Kasumi-1 (cell line): ENCODE data around the gene KRT72.

ENCODE experiments used
- DNase-seq, 2 experiments: peaks; one replicate each; lab custom pipeline; 2025; lab: John Stamatoyannopoulos, UW

Gene KRT72

DNA sequence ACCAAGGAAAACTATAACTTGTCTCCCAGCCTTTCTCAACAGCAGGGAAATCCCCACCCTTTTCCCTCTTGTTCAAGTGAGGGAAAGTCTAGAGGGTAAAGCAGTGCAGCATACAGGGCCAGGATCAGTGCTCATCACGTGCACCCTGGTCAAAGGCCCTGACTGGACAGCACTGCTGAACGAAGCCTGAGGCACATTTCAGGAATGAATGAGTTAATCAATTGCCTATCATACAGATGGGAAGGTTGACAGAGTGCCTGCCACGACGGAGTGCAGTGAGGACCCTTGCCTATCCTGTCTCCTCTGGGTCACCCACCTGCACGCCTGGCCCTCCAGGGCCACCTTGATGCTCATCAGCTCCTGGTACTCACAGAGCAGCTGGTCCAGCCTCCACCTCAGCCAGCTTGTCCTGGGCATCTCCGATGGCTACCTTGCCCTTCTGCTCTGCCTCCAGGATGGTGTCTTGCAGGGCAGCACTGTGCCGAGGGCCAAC, 28.8 kb upstream of the KRT72 start:
- DNase-seq = no peak

DNA sequence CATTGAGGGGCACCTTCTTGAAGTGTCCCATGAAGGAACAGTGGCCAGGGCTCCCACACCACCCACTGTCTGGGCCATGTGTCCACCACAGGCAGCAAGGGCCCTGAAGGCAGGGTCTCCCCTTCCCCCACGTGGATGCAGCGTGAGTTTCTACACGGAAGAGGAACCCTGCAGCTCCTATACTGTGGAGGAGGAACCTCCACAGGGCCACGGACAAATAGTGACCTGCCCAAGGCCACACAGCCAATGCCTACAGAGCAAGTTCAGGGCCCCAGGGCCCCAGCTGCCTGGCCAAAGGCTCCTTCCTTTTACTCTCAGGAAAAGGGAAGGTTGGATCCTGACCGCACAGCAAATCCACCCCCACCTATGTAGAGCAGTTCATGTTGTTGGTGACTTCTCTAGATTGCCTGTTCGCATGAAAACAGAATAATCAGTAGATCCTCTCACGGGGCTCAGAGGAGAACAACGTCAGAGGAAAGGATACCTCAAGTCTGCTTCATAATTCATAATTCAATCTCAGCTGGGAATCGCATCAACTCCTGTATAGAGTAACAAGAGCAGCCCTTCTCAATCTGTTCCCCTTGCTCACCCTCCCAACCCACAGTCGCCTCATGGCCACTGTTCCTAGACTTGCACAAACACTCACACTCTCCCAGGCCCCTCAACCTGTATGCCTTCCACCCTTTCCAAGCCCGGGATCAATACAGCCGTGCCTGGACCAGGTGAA, 28.2 kb upstream of the KRT72 start:
- DNase-seq = no peak

DNA sequence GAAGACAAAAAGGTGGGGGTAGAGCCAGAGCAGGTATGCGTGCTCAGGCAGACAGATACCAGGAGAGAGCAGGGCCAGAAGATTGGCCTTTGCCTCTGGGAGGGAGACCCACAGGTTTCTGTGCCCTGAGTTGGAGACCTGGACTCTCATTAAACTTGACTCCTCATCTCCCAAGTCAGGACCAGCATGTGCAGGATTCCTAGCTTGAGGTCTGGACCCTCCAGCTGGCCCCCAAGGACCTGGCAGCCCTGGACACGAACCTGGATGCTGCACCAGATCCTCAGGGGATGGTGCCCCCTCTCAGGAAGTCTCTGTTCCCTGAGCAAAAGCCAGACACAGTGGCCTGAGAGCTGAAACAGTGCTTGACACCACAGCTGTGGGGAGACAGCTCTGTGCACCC, 27.6 kb upstream of the KRT72 start:
- no peak for DNase-seq

DNA sequence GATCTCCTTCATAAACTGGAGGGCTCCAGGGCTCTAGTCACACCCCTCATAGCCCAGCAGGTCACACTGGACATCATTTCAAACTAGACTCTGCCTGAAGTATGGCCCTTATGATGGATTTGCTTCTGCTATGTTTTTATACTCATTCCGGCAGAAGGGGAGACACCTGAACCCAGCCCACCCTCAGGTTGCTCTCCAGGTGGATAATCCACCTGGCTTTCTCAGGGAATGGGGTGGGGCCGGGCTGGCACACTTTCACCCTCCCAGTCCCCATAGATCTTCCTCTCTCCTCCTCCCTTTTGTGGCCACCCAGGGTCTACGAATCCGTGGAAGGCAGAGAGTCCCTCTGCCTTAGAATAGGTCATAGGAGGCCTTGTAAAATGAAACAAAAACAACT, 26.8 kb upstream of the KRT72 start:
- no peak for DNase-seq

DNA sequence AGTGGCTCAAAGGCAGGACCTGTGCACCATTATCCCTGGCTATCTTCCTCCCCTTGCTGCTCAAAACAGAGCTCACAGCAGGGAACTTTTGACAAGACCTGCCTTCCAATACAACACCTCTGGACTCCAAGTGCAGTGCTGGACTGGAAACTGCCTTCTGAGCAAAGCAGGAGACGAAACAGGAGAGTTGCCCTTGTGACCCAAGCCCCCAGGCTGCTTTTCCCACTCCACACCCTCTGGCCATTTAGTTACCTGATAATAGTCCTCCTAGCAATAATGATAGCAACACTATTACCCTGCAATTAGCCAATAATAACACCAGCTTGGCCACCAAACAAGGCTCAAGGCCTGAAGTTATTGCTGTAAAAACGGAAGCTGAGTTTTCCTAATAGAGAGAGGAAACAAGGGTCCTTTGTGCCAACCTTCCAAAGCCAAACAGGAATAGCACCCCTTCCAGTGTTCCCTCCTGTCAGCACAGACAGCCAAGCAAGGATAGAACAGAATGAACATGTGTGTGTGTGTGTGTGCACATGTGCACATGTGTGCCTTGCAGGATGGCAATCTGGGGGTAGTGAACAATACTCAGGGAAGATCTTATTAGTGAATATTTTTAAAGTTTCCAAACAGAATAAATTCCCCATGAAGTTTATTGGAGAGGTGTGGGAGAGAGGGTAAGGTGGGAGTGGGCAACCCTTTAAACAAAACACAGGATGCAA, 26.3 kb upstream of the KRT72 start:
- DNase-seq = no peak

DNA sequence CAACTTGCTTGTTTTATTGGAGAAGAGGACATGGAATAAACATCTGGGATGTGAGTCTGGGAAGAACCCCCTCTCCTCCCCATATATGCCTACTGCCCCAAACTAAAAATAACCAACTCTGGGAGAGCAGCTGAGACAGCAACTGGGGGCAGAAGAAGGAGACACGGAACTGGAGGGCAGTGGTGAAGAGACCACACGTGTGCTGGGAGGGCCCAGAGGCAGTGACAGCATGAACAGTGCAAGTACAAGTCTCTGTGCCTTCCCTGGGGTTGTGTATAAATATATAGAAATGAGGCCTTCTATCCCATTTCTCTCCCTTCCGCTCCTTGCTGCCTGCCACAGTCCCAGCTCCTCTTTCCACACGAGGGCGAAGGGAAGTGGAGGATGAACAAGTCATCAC, 21.1 kb upstream of the KRT72 start:
- DNase-seq = no peak

DNA sequence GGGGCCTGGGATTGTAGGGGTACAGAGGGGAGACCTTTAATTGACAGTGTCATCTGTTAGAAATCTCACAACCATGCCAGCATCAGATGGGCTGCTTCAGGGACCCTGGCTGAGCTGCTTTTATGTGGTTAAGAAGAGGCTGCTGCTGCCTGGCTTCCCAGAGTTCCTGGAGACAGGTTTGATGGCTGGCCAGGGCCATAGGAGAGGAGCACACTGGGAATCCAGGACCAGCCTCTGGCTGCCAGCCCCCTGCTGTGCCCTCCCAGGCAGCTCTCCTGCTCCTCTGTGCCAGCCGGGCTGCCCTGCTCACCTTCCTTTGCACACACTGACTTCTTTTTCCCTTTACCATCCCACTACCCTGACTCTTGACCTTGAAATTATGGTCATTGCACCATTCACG, 17.6 kb upstream of the KRT72 start:
- DNase-seq = no peak

DNA sequence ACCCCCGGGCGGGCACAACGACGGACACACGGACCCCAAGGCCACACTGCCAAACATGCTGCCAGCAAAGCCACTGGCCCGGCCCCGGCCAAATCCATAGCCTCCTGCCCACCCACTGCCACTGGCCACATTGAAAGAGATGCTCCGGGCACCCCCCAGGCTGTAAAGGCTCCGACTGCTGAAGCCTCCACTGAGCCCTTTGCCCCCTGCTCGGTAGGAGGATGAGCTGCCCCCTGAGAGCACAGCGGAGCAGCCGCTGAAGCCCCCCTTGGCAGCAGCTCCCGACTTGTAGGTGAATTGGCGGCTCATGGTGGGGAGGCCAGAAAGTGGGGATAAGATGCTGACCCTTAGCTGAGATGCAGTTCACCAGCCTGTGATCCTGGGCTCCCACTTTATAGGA, 17.0 kb upstream of the KRT72 start, which contains the start of gene KRT73:
Gene KRT73 (minus strand): TSS at position 344 of the 400 bp plus-strand sequence. CDS start 35 bp downstream, at position 309.
- no peak for DNase-seq

DNA sequence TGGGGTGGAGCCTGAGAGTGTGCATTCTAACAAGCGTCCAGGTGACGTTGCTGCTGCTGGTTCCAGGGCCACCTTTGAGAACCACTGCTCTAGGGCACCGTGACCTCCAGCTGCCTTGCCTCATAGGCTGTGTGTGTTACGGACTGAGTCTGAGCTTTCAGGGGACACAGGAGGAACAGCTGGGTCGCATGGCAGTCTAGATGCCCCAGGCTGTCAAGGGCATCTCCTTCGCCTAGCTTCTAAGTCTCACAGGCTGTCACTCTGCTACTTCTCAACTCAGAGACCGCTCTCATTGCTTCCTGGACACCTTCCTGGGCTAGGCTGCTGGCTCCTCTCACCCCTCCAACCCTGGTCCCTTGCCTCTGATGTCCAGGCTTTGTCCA, 16.1 kb upstream of the KRT72 start:
- no peak for DNase-seq

DNA sequence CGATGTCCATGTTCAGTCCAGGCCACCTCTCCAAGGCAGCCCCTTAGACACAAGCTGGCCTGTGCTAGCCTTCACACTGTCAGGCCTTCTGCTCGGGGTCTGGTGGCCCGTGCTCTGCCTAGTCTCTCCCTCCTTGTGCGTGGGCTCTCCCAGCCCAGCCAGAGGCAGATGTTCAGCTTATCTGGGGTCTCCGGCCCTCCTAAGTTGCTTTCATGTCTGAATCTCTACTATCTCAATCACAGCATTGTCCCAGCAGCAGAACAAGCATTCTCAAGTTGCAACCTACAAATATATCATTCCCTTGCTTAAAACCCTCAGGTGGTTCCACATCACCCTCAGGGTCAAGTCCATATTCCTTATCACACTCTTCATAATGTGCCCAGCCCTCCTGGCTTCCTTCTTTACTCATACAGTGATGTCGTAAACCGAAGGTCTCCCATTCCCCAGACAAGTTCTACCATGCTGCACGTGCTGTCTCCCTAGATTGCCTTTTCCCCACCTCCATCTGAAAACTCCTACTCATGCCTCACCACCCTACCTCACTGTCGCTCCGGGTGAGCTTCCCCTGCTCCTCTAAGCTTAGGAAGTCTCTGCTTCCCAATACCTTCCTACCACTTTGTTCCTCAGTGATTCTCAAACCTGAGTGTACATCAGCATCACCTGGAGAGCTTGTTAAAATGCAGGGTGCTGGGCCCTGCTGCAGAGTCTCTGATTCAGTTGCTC, 15.6 kb upstream of the KRT72 start:
- DNase-seq = no peak

DNA sequence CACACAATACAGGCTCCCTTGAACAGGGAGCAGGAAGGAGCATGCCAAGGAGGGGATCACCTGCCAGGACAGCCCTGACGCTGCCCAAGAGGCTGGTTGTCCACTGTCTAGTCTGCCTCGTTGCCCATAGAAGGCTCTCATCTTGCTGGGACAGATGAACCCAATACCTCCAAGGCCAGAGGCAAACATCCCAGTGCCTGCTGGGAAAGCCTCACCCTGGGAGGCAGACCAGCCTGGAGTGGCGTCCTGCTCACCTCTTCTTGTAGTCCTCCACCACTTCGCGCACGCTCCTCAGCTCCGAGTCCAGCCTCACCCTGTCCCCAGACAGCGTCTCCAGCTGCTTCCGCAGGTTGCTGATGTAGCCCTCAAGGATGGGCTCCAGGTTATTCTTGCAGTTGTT, 14.6 kb upstream of the KRT72 start:
- no peak for DNase-seq

DNA sequence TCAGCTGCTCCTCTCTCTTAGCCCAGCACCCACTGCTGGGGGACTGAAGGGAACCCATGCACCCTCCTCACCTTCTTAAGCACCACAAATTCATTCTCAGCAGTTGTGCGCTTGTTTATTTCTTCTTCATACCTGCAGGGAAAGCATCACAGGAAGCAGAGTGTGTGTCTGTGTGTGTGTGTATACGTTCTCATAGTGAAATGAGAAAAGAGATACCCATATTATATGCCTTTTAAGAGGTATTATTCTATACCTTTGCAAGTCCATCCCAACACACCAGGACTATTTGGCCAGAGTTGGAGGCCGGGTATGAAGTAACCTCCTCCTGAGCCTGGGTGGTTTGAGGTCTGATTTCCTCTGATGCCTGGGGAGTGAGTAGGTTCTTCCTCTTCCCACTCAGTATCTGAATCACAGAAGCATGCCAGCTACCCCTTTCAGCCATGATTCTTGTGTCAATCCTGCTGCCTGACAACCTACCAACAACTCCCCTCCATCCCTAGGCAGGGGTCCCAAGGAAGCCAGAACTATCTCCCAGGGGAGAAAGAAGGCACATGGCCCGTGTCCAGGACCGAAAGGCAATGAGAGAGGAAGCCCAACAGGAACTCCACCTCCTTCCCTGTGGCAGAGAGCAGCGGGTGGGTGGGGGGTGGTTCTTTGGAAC, 14.1 kb upstream of the KRT72 start:
- no peak for DNase-seq

DNA sequence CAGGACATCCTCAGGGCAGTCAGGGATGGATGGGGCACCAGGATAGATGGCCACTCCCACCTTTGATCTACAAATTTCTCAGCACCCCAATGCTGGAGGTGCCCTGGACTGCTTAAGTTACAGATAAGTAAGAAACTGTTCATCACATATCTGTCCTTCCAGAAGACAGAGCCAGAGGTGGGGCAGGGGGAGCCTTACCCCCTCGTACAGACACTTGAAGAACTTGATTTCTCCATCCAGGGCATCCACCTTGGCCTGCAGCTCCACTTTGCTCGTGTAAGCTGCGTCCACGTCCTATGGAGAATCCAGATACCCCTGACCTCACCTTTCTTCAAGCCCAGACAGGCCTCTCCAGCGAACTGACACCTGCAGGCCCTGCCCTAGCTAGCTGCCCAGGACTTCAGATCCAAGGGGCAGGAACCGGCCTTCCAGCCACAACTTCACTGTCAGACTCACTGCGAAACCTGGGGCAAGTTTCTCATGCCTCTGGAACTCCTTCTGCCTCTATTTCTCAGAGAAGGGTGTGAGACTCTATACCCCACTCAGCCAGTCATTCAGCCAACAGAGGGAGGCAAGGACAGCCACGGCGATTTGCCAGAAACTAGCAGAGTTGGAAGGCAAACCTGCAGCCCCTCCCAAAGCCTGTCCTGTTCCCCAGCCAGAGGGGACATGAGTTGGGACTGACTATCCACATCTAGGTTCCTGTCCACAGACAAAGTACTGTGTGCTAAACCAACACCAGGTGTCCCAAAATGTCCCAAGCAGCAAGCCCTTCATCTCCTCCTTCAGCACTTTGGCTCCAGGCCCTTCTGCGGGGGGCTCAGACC, 13.3 kb upstream of the KRT72 start:
- DNase-seq = no peak

DNA sequence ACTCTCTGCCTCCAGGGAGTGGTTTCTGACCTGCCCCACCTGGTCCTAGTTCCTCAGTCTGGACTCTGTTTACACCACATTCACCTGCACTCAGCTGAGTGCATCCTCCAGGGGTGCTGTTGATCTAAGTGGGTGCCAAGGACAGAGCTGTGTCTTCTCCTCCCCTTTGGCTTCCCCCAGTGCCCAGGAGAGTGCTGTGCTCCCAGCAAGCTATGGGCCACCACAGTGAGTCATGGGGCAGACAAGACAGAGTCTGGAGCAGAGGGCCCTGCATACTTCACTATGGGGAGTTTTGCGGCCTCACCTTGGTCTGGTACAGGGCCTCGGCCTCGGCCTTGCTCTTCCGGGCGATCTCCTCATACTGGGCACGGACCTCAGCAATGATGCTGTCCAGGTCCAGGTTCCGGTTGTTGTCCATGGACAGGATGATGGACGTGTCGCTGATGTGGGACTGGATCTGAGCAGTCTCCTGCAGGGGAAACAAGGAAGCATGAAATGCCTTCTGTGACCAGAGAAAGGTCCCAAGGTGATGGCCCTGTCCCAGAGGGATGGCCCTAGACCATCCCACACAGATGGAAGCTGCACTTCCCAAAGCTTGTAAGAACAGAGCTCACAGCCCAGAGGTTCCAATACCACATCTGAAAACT, 12.2 kb upstream of the KRT72 start:
- DNase-seq = no peak

DNA sequence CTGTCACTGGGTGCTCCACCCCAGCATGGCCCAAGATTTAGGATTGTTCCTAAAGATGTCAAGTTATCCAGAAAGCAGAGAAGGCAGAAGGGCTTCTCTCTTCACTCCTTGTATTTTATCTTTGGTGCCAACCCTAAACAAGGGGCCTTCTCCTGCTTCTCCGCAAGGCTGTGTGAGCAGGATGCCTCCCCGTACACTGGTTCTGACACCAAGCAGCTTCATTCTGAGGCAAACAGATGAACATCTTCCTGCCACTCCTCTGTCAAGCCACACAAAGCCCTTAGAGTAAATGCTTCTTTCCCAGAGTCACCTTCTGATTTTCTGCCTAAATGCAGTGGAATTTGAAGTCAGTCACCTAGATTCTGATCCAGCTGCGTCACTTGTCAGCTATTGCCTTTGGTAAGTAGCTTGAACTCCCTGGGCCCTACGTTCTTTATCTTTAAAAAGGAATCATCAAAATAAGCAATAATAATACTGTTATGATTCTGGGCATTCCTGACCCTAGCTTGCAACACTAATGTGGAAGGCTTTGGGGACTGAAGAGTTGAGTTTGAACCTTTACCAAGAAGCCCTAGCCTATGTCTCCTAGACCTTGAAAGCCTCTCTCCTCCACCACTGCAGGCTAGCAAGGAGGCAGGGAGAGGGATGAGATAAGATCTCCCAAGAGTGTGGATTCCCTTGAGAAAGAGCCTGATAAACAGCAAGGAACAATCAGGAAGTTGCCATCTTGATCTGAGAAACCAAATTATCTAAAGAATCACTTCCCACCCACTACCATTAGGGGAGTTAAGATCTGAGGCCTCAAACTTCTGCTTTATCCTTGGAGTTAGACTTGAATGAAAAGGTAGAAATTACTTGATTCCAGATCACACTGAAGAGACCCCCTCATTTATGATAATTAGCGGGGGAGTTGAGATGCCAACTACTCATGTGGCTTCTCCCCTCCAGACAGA, 11.4 kb upstream of the KRT72 start:
- no peak for DNase-seq

DNA sequence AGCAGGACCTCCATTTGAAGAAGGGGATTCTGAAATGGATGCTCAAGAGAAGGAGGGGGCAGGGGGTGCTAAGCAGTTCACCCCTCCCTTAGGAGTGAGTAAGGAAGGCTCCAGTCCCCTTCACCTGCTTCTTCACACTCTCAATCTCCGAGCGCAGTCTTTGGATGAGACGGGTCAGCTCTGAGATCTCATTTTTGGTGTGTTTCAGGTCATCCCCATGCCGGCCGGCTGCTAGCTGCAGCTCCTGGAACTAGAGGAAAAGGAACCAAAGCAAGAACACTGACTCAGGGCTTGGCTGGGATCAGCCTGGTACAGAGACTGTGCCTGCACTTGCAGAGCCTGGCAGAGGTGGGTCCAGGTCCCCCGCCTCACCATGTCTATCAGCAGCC, 9.8 kb upstream of the KRT72 start:
- DNase-seq = no peak

DNA sequence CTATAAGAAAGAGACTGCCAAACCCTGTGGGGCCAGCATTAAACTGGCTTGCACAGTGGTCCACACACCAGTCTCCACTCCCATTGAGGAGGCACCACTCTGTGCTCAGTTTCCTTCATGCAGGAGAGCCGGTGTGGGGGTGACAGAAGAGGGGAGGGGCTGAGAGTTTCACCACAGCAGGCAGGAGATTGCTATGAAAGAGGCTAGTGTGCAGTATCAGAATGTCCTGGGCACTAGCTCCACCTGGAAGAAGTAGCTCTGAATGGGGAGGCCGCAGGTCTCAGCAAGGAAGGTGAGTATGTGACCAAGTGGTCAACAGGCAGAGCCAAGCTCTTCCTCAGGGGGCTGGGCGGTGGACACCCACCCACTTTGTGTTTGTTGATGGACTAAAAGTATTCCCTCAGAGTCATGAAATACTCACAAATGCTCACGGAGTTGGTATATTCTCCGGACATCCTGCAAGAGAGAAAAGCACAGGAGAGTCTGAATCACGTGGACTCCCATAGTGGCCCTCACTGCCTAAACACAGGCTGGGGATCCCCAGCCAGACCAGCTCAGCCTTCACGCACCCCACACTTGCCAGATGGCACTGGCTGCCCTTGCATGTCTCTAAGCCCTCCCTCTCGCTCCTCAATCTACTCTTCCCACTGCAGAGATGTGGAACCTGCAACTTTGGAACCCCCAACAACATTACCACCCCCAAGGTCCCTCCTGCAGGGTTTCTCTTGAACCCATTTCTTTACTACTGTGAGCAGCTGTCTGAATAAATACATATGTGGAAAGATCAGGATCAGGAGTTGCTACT, 7.8 kb upstream of the KRT72 start:
- DNase-seq = no peak

DNA sequence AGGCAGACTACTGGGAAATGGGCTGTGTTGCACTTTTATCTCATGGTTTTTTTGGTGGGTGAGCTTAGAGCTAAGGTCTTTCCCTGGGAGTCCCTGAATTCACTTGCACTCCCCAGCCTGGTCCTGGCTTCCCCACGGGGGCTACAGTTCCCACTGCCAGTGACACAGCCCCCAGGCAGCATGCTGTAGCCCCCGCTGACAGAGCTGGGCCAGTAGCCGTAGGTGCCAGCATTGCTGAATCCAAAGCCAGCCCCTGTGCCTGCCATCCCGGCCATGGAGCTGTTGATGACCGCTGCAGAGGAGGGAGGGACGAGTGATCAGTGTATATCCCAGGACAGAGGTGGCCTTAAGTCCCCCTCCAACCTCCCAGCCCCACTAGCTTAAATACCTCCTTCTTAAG, 6.9 kb upstream of the KRT72 start:
- DNase-seq = no peak

DNA sequence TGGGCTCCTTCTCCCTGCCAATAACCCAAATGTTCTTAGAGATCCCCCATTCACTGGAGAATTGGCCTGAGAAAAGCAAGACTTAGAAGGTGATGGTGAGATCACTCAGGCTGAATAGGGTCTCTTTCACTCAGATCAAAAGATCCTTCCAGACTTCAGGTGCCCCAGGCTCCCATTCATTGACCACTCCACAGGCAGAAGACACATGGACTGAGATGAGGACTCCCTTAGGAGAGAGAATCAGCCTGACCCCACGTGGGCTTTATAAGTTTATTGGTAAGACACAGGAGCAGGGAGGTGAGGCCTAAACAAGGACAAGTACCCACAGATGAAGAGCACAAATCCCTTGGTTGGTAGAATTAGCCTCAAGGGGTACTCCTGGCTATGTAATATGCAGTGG, 6.1 kb upstream of the KRT72 start:
- DNase-seq = no peak
